Measurements from ENCODE around the gene CNR2.
"Not testable (repeated sequence)": the region's sequence is repeated elsewhere in the genome, so short reads cannot be mapped to it uniquely, and the experiment has no call there.

DNA sequence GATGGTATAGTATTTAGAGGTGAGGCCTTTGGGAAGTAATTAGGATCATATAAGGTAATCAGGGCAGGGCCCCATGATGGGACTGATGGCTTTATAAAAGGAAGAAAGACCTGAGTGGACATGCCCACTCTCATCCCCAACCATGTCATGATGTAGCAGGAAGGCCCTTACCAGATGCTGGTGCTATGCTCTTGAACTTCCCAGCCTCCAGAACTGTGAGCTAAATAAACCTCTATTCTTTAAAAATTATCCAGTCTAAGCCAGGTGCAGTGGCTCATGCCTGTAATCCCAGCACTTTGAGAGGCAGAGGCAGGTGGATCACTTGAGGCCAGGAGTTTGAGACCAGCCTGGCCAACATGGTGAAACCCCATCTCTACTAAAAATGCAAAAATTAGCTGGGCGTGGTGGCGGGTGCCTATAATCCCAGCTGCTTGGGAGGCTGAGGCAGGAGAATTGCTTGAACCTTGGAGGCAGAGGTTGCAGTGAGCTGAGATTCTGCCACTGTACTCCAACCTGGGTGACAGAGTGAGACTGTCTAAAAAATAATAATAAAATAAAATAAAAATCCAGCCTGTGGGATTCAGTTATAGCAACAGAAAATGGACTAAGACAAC is 65.6 kb downstream of the CNR2 start:
- not testable (repeated sequence) for TF ChIP-seq GLIS2 (tag by site-specific recombination; IDR thresholded peaks at IDR 0.05); CTCF (tag by site-specific recombination; IDR thresholded peaks at IDR 0.05); ZNF449 (tag by site-specific recombination; IDR thresholded peaks at IDR 0.05); ZNF830 (tag by site-specific recombination; IDR thresholded peaks at IDR 0.05; ENCODE audit: low read depth); ZNF133 (tag by site-specific recombination; IDR thresholded peaks at IDR 0.05); ZNF121 (tag by site-specific recombination; IDR thresholded peaks at IDR 0.05); WT1 (tag by site-specific recombination; IDR thresholded peaks at IDR 0.05); YY1 (tag by site-specific recombination; IDR thresholded peaks at IDR 0.05); ZNF561 (tag by site-specific recombination; IDR thresholded peaks at IDR 0.05; ENCODE audit: borderline replicate concordance); PBX3 (CRISPR knock-in tag; IDR thresholded peaks at IDR 0.05); KLF10 (tag by site-specific recombination; IDR thresholded peaks at IDR 0.05)
- TF ChIP-seq, protein P1, sequence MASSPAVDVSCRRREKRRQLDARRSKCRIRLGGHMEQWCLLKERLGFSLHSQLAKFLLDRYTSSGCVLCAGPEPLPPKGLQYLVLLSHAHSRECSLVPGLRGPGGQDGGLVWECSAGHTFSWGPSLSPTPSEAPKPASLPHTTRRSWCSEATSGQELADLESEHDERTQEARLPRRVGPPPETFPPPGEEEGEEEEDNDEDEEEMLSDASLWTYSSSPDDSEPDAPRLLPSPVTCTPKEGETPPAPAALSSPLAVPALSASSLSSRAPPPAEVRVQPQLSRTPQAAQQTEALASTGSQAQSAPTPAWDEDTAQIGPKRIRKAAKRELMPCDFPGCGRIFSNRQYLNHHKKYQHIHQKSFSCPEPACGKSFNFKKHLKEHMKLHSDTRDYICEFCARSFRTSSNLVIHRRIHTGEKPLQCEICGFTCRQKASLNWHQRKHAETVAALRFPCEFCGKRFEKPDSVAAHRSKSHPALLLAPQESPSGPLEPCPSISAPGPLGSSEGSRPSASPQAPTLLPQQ (tag by site-specific recombination; IDR thresholded peaks at IDR 0.05), result not testable (repeated sequence)
- TF ChIP-seq, protein P2, sequence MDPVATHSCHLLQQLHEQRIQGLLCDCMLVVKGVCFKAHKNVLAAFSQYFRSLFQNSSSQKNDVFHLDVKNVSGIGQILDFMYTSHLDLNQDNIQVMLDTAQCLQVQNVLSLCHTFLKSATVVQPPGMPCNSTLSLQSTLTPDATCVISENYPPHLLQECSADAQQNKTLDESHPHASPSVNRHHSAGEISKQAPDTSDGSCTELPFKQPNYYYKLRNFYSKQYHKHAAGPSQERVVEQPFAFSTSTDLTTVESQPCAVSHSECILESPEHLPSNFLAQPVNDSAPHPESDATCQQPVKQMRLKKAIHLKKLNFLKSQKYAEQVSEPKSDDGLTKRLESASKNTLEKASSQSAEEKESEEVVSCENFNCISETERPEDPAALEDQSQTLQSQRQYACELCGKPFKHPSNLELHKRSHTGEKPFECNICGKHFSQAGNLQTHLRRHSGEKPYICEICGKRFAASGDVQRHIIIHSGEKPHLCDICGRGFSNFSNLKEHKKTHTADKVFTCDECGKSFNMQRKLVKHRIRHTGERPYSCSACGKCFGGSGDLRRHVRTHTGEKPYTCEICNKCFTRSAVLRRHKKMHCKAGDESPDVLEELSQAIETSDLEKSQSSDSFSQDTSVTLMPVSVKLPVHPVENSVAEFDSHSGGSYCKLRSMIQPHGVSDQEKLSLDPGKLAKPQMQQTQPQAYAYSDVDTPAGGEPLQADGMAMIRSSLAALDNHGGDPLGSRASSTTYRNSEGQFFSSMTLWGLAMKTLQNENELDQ (tag by site-specific recombination; IDR thresholded peaks at IDR 0.05; ENCODE audit: low read depth), result not testable (repeated sequence)
- TF ChIP-seq, protein P3, sequence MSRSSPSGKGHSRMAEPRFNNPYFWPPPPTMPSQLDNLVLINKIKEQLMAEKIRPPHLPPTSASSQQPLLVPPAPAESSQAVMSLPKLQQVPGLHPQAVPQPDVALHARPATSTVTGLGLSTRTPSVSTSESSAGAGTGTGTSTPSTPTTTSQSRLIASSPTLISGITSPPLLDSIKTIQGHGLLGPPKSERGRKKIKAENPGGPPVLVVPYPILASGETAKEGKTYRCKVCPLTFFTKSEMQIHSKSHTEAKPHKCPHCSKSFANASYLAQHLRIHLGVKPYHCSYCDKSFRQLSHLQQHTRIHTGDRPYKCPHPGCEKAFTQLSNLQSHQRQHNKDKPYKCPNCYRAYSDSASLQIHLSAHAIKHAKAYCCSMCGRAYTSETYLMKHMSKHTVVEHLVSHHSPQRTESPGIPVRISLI (tag by site-specific recombination; IDR thresholded peaks at IDR 0.05), result not testable (repeated sequence)

All from HEK293 (cell line).